GM23338 (cell line): Measurements from ENCODE around the gene FAM149B1. TPM values are rescaled to one million over a fixed set of nuclear protein-coding genes. Genes with fewer than 3 reads are reported as not detected.

Source experiments
- ATAC-seq: fragments of 200-7000 bp; cut with Tn5 transposase; 3 replicates; pipeline ENCODE4 v1.9.1; 2020
- DNase-seq: peaks from one replicate; pipeline ENCODE4 v3.0.0-alpha.2; 2015; ENCODE audit warnings: low spot score
- H2AFZ ChIP-seq: fragments of 200-600 bp; sonication (generic); 2 replicates; pipeline ENCODE4 v1.8.0; 2016; ENCODE audit warnings: antibody characterized with exemption, mild to moderate bottlenecking, moderate library complexity
- H3F3A ChIP-seq: fragments of 200-600 bp; sonication (generic); replicated peaks from 2 replicates; pipeline ENCODE4 v1.8.0; 2017; ENCODE audit warnings: antibody characterized with exemption, mixed run types, low read depth
- H3K27ac ChIP-seq: fragments of 200-600 bp; sonication (generic); 2 replicates; pipeline ENCODE4 v1.6.1; 2016; ENCODE audit warnings: low read depth
- H3K27me3 ChIP-seq: fragments of 200-600 bp; sonication (generic); 2 replicates; pipeline ENCODE4 v1.8.0; 2016; ENCODE audit warnings: mild to moderate bottlenecking, mixed run types, moderate library complexity; ENCODE audit not compliant: insufficient read depth
- H3K36me3 ChIP-seq: fragments of 200-600 bp; sonication (generic); 2 replicates; pipeline ENCODE4 v1.8.0; 2016; ENCODE audit warnings: mild to moderate bottlenecking; ENCODE audit not compliant: insufficient read depth
- H3K4me1 ChIP-seq: fragments of 200-600 bp; sonication (generic); 2 replicates; pipeline ENCODE4 v1.8.0; 2016; ENCODE audit warnings: mild to moderate bottlenecking, moderate library complexity; ENCODE audit not compliant: insufficient read depth
- H3K4me2 ChIP-seq: fragments of 200-600 bp; sonication (generic); 2 replicates; pipeline ENCODE4 v1.7.1; 2017; ENCODE audit warnings: mixed run types
- H3K4me3 ChIP-seq: fragments of 200-600 bp; sonication (generic); 2 replicates; pipeline ENCODE4 v1.6.1; 2016; ENCODE audit warnings: mixed run types
- H3K79me2 ChIP-seq: fragments of 200-600 bp; sonication (generic); replicated peaks from 2 replicates; pipeline ENCODE4 v1.8.0; 2017; ENCODE audit warnings: mild to moderate bottlenecking; ENCODE audit not compliant: insufficient read depth
- H3K9me2 ChIP-seq: fragments of 200-600 bp; sonication (generic); 2 replicates; pipeline ENCODE4 v1.8.0; 2017; ENCODE audit not compliant: insufficient read depth
- H4K20me1 ChIP-seq: fragments of 200-600 bp; sonication (generic); replicated peaks from 2 replicates; pipeline ENCODE4 v1.8.0; 2017; ENCODE audit warnings: mild to moderate bottlenecking; ENCODE audit not compliant: insufficient read depth
- H3K27ac Mint-ChIP-seq: 2 replicates; pipeline ENCODE4 v1.8.0; 2020; ENCODE audit warnings: inconsistent platforms, mild to moderate bottlenecking, moderate library complexity, mixed read lengths
- H3K27me3 Mint-ChIP-seq: 3 replicates; pipeline ENCODE4 v1.8.0; 2022; ENCODE audit warnings: low read depth, mild to moderate bottlenecking, moderate library complexity, mixed read lengths, inconsistent platforms; ENCODE audit not compliant: insufficient read depth, poor library complexity
- H3K36me3 Mint-ChIP-seq: 3 replicates; pipeline ENCODE4 v1.8.0; 2021; ENCODE audit warnings: low read depth, mild to moderate bottlenecking, inconsistent platforms, moderate library complexity, mixed read lengths
- H3K4me1 Mint-ChIP-seq: 3 replicates; pipeline ENCODE4 v1.8.0; 2020; ENCODE audit warnings: mild to moderate bottlenecking, inconsistent platforms, mixed read lengths
- H3K4me3 Mint-ChIP-seq: 3 replicates; pipeline ENCODE4 v1.8.0; 2021; ENCODE audit warnings: moderate library complexity, mild to moderate bottlenecking, inconsistent platforms, mixed read lengths
- H3K9me3 Mint-ChIP-seq: 3 replicates; pipeline ENCODE4 v1.8.0; 2020; ENCODE audit warnings: moderate library complexity, mild to moderate bottlenecking, inconsistent platforms, mixed read lengths
- CREB1 ChIP-seq: fragments of 250-450 bp; sonication (Bioruptor Pico); IDR thresholded peaks from 2 replicates; pipeline ENCODE4 v1.5.0; 2020; ENCODE audit warnings: low read depth, mild to moderate bottlenecking, moderate library complexity
- CTCF ChIP-seq, 2 experiments: fragments of 200-600 bp in 1 of 2; sonication (generic) in 1 of 2; conservative IDR thresholded peaks; 2 replicates each; pipeline versions ENCODE4 v1.5.1 to v1.6.1; 2016 to 2017; ENCODE audit warnings: antibody characterized with exemption in 2 of 2, low read depth in 2 of 2, mild to moderate bottlenecking in 2 of 2, moderate library complexity in 1 of 2
- ETS1 ChIP-seq: IDR thresholded peaks from 2 replicates; pipeline ENCODE4 v1.6.1; 2016; ENCODE audit warnings: antibody characterized with exemption
- EZH2 ChIP-seq: fragments of 200-600 bp; sonication (generic); IDR thresholded peaks from one replicate; pipeline ENCODE4 v1.8.0; 2017; ENCODE audit warnings: antibody characterized with exemption, mild to moderate bottlenecking, low read depth; ENCODE audit not compliant: unreplicated experiment
- EZH2phosphoT487 ChIP-seq: fragments of 200-600 bp; sonication (generic); IDR thresholded peaks from one replicate; pipeline ENCODE4 v1.8.1; 2018; ENCODE audit warnings: antibody characterized with exemption; ENCODE audit not compliant: unreplicated experiment
- JUNB ChIP-seq: IDR thresholded peaks from one replicate; pipeline ENCODE4 v1.6.1; 2016; ENCODE audit warnings: antibody characterized with exemption; ENCODE audit not compliant: unreplicated experiment
- NANOG ChIP-seq: IDR thresholded peaks from 2 replicates; pipeline ENCODE4 v1.6.1; 2016; ENCODE audit warnings: antibody characterized with exemption, borderline replicate concordance
- POLR2AphosphoS5 ChIP-seq: IDR thresholded peaks from 2 replicates; pipeline ENCODE4 v1.6.1; 2016; ENCODE audit warnings: antibody characterized with exemption, low read depth
- REST ChIP-seq: IDR thresholded peaks from one replicate; pipeline ENCODE4 v1.6.1; 2018; ENCODE audit warnings: antibody characterized with exemption; ENCODE audit not compliant: unreplicated experiment
- STAT1 ChIP-seq: IDR thresholded peaks from one replicate; pipeline ENCODE4 v1.6.1; 2016; ENCODE audit warnings: antibody characterized with exemption; ENCODE audit not compliant: unreplicated experiment
- ZNF331 ChIP-seq: fragments of 250-450 bp; sonication (Bioruptor Pico); IDR thresholded peaks from 2 replicates; pipeline ENCODE4 v1.5.0; 2020; ENCODE audit warnings: low read depth, mild to moderate bottlenecking, moderate library complexity
- ZNF462 ChIP-seq: fragments of 250-450 bp; sonication (Bioruptor Pico); IDR thresholded peaks from 2 replicates; pipeline ENCODE4 v1.5.0; 2020; ENCODE audit warnings: mild to moderate bottlenecking, moderate library complexity
- long read RNA-seq: library from polyadenylated mRNA; unstranded; transcript quantifications from one replicate; pipeline ENCODE4 v2.0.0, GENCODE V29; 2020; ENCODE audit not compliant: unreplicated experiment
- polyA plus RNA-seq: library from polyadenylated mRNA; unstranded; fragments of >200 nt; fragmentation: Nextera tagmentation; extraction: Ambion mirVana; gene quantifications from 2 replicates; pipeline ENCODE4 v1.2.1, GENCODE V29; 2016
- total RNA-seq: library from RNA; depleted of rRNA; stranded (reverse); fragments of >200 nt; shearing (Covaris generic); gene quantifications from 2 replicates; pipeline ENCODE4 v1.2.3, GENCODE V29; 2014; rRNA removed

The FAM149B1 gene
- total RNA-seq (11.2 and 13.6 TPM in 2 replicates), polyA plus RNA-seq (14.7 and 19.3 TPM in 2 replicates)
- long read RNA-seq: 0 reads

DNA sequence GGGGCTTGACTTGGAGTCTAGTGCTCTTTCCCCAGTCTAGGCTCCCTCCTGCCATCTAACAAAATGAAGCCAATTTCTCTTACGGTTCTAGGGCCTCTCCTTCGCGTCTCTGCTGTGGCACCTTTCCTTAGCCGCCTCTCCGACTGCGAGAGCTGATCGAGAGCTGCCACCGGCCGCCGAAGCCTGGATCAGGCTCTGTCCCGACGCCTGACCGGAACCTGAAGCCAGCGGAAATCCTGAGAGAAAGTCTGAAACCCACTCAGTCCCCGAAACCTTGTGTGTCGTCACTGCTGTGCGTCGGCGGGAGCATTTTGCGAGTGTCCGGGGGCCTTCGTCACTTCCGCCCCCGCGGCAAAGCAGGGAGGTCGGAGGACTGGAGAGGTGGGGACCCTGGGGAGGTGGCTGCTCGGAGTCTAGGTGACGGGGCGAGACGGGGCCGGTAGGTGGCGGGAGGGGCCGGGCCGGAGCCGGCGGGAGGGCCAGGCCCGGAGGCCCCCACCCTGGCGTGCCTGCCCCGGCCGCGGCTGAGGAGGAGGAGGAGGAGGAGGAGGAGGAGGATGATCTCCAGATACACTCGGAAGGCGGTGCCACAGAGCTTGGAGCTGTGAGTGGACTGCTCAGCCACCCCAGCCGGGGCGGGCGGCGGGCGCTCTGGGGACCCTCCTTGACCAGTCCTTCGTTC lies at the start of gene FAM149B1, which contains the start of gene ECD:
Gene FAM149B1, plus strand, starts transcription at position 337 of the 682 bp plus-strand sequence. Its CDS starts 221 bp downstream, at position 558.
Gene ECD, minus strand, starts transcription at position 226 of the 682 bp plus-strand sequence. CDS start 4,071 bp downstream, outside the sequence.
- peak; percentile 100 for TF ChIP-seq CREB1
- no peak for TF ChIP-seq REST
- TF ChIP-seq EZH2: no peak
- TF ChIP-seq NANOG: no peak
- TF ChIP-seq CTCF (conservative IDR thresholded peaks at IDR 0.05; ENCODE audit: low read depth in 2 of 2): peak; percentile 7 to 19; a peak in 1 of 4 replicates
- TF ChIP-seq JUNB: no peak
- TF ChIP-seq EZH2phosphoT487: no peak
- TF ChIP-seq POLR2AphosphoS5: peak; percentile 94
- TF ChIP-seq STAT1: no peak
- TF ChIP-seq ETS1: peak; percentile 94
- no peak for TF ChIP-seq ZNF462 (CRISPR knock-in tag)
- TF ChIP-seq ZNF331 (CRISPR knock-in tag): no peak
- Histone ChIP-seq H3K27ac (peak within 1 kb of the TSS; percentile 93), H3F3A (peaks cover 4% of the 10 kb centered on the region; the same call in 1 of the 2 replicates), H4K20me1 (peaks cover 2% of the 10 kb centered on the region), H3K4me1 (0 out of 2 replicates have a peak, but pooled peaks cover 6% of the 10 kb centered on the region), H3K4me2 (peak within 1 kb of the TSS; percentile 87), H3K27me3 (no peaks in the 10 kb centered on the region), H3K9me2 (no peaks in the 10 kb centered on the region), H3K4me3 (peak within 1 kb of the TSS; percentile 89), H2AFZ (peak within 1 kb of the TSS; percentile 60; the same call in 1 of the 2 replicates), H3K79me2 (peaks cover 61% of the 10 kb centered on the region), H3K36me3 (peaks cover 13% of the 10 kb centered on the region; the same call in 1 of the 2 replicates)
- Mint-ChIP-seq H3K4me3 (peak within 1 kb of the TSS; percentile 100), H3K4me1 (peaks cover 9% of the 10 kb centered on the region; the same call in 2 of the 3 replicates), H3K27me3 (no peaks in the 10 kb centered on the region), H3K9me3 (no peaks in the 10 kb centered on the region; the same call in 2 of the 3 replicates), H3K36me3 (peaks cover 6% of the 10 kb centered on the region), H3K27ac (peak within 1 kb of the TSS; percentile 99)
- ATAC-seq (peak; percentile 97), DNase-seq (peak; percentile 98)
